Neural progenitor cell (in vitro differentiated cells): ENCODE measurements around the gene CDC42BPG.

Source experiments
- EZH2 ChIP-seq: fragments of 200-600 bp; sonication (generic); IDR thresholded peaks from 2 replicates; pipeline ENCODE4 v1.6.1; 2017; ENCODE audit warnings: antibody characterized with exemption, mild to moderate bottlenecking, moderate library complexity
- TF ChIP-seq, protein P1 (sequence below): fragments of 200-600 bp; sonication (generic); IDR thresholded peaks from 2 replicates; pipeline ENCODE4 v1.5.1; 2017; ENCODE audit warnings: antibody characterized with exemption, mild to moderate bottlenecking

DNA sequence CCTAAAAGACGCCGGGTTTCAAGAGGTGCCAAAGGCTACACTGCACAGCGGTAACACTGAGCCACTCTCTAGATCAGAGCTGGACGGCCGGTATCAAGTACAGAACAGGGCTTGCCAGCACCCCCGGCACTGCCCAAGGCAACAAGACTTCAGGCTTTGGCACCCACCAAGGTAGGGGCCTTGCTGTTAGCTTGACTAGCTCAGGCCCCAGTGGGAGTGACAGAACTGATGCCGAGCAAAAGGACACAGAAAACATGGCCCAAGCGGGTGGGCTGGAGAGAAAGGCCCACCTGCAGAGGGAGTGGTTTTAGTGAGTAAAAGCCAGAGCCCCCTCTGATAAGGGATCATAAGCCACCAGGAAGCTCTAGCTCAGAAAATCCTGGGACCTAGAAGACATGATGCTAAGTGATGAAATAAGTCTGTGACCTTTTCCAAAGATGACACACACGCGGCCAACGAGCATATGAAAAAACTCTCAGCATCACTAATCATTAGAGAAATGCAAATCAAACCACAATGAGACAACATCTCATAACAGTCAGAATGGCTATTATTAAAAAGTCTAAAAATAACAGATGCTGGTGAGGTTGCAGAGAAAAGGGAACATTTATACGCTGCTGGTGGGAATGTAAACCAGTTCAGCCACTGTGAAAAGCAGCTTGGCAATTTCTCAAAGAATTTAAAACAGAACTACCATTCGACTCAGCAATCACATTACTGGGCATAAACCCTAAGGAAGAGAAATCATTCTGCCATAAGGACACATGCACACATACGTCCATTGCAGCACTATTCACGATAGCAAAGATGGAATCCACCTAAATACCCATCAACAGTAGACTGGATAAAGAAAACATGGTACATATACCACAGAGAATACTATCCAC is 21.1 kb upstream of the CDC42BPG start:
- TF ChIP-seq, protein P1, sequence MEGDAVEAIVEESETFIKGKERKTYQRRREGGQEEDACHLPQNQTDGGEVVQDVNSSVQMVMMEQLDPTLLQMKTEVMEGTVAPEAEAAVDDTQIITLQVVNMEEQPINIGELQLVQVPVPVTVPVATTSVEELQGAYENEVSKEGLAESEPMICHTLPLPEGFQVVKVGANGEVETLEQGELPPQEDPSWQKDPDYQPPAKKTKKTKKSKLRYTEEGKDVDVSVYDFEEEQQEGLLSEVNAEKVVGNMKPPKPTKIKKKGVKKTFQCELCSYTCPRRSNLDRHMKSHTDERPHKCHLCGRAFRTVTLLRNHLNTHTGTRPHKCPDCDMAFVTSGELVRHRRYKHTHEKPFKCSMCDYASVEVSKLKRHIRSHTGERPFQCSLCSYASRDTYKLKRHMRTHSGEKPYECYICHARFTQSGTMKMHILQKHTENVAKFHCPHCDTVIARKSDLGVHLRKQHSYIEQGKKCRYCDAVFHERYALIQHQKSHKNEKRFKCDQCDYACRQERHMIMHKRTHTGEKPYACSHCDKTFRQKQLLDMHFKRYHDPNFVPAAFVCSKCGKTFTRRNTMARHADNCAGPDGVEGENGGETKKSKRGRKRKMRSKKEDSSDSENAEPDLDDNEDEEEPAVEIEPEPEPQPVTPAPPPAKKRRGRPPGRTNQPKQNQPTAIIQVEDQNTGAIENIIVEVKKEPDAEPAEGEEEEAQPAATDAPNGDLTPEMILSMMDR, result no peak
- TF ChIP-seq EZH2, result no peak
